GM13976 (cell line): Measurements from ENCODE around the gene RGN.
"Not testable (repeated sequence)": the region's sequence is repeated elsewhere in the genome, so short reads cannot be mapped to it uniquely, and the experiment has no call there.

Experiments used
- DNase-seq: peaks from one replicate; pipeline ENCODE4 v3.0.0; 2012; ENCODE audit warnings: low spot score
- in situ Hi-C: fragments of 300-500 bp; cut with MboI; formaldehyde crosslinking; loops from one replicate; pipeline ENCODE4 v1.12.0; 2022; ENCODE audit warnings: low sequenced_read_pairs, mixed read lengths, inconsistent platforms; ENCODE audit not compliant: unreplicated experiment
- TF ChIP-seq, protein P1 (sequence below): IDR thresholded peaks from 2 replicates; pipeline ENCODE4 v1.5.1; 2012; ENCODE audit warnings: borderline replicate concordance, mild to moderate bottlenecking; ENCODE audit not compliant: insufficient read depth; ENCODE audit errors: extremely low read depth, missing control alignments, control extremely low read depth

Gene RGN

DNA sequence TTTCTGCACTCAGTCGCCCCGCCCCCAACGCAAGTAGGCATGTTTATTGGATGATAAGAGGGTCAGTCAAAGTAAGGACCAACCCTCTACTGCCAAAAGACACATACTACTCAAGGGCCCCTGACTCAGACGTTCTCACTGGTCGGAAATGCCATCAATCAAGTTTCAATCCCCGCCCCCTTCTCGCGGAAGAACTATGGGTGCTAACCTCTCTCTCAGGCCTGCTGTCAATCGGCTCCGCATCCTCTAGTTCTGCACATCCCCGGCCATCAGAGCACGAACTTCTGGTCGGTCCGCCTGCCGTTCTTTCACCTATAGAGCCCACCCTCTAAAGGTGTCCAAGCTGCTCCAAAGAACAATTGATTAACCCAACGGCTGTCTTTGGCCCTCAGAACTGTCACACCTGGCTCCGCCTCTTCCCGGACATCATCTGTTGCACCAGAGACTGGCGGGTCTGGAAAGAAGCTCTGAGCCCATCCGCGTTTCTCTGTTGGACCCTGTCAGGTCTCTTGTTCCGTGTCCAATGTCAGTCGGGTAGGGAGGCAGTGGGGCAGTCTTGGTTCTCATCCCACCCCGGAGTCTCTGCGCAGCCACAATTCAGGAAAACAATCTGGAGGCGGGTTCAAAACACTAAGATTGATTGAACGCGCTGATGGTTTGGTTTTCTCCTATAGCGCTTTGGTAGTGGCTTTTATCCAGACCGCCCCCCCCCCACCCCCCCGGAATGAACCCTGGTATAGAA lies 51.1 kb downstream of the RGN start:
- in situ Hi-C loops: no loop called here
- DNase-seq: peak; percentile 87
- TF ChIP-seq, protein P1, sequence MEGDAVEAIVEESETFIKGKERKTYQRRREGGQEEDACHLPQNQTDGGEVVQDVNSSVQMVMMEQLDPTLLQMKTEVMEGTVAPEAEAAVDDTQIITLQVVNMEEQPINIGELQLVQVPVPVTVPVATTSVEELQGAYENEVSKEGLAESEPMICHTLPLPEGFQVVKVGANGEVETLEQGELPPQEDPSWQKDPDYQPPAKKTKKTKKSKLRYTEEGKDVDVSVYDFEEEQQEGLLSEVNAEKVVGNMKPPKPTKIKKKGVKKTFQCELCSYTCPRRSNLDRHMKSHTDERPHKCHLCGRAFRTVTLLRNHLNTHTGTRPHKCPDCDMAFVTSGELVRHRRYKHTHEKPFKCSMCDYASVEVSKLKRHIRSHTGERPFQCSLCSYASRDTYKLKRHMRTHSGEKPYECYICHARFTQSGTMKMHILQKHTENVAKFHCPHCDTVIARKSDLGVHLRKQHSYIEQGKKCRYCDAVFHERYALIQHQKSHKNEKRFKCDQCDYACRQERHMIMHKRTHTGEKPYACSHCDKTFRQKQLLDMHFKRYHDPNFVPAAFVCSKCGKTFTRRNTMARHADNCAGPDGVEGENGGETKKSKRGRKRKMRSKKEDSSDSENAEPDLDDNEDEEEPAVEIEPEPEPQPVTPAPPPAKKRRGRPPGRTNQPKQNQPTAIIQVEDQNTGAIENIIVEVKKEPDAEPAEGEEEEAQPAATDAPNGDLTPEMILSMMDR: no peak

DNA sequence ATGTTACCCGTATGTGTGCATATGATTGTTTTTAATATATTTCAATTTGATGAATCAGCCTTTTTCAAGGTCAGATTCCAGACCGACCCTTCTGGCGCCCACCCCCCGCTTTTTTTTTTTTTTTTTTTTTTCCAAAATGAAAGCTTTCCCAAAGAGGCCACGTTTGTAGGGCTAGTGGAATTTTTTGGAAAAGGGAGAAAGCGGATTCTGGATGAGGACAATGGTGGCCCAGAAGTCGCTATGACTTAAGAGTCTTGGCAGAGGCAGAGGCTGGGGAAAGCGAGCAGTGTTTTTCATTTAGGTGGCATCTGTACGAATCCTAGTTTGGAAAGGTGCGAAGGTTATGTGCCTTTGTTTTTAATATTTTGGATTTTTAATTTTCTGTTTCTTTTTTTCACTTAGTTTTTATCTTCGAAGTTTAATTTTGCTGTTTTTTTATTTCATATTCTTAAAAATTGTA lies 51.7 kb downstream of the RGN start:
- in situ Hi-C loops: no loop called here
- TF ChIP-seq, protein P1: no peak
- no peak for DNase-seq

DNA sequence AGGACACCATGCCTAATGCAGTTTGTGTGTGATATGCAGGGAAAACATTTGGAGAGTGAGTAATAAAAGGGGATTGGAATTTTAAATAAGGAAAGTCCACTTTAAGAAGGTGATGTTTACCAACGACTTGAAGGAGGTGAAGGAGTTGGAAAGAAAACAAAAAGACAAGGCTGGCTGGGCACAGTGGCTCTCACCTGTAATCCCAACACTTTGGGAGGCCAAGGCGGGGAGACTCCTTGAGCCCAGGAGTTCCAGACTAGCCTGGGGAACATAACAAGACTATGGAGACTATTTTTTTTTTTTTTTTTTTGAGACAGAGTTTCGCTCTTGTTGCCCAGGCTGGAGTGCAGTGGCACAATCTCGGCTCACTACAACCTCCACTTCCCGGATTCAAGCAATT lies 55.2 kb downstream of the RGN start:
- DNase-seq: no peak
- in situ Hi-C loops: no loop called here
- TF ChIP-seq, protein P1: no peak

DNA sequence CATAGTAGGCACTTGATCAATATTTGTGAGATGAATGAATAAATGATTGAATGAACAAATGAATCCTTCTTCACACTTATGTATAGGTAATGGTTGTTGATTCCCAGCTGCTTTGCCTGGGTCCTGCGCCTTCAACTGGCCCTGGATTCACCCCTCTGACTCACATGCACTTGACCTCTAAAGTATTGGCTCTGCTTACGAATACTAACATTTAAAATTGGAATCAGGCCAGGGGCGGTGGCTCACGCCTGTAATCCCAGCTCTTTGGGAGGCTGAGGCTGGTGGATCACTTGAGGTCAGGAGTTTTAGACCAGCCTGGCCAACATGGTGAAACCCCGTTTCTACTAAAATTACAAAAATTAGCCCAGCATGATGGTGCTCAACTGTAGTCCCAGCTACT lies 57.4 kb downstream of the RGN start:
- DNase-seq, in situ Hi-C loops: not testable (repeated sequence)

DNA sequence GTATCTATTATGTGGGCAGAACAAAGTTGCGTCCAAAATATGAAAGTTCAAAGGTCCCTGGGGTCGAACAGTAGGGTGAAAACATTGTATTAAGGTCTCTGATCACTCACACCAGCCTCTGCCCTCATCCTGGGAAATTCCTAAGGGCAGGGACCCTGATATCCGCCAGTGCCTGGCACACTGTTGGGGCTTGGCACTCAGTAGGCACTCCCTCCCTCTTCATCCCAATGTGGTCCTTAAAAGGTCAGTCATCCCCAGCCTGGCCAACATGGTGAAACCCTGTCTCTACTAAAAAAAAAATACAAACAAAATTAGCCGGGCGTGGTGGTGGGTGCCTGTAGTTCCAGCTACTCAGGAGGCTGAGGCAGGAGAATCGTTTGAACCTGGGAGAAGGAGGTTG lies 59.9 kb downstream of the RGN start:
- TF ChIP-seq, protein P1: no peak
- in situ Hi-C loops: no loop called here

More for the DNA sequence above, 59.9 kb downstream of the RGN start:
- no peak for DNase-seq
